Activated naive CD4-positive, alpha-beta T cell treated with anti-CD3 and anti-CD28 coated beads for 36 hours (primary cell): ENCODE measurements around the gene CADM1. TPM values are rescaled to one million over a fixed set of nuclear protein-coding genes. Genes with fewer than 3 reads are reported as not detected.

ENCODE experiments used
- CTCF ChIA-PET: fragments of 350-600 bp; sonication (Branson Sonifier 250); formaldehyde crosslinking; loops from one replicate; lab custom pipeline; 2021; ENCODE audit warnings: antibody characterized with exemption; lab: Charles Lee
- DNase-seq: peaks from one replicate; pipeline ENCODE4 v3.0.0-alpha.2; 2020
- H3K27ac Mint-ChIP-seq: one replicate; pipeline ENCODE4 v1.8.0; 2021; ENCODE audit warnings: mild to moderate bottlenecking, mixed read lengths
- H3K27me3 Mint-ChIP-seq: one replicate; pipeline ENCODE4 v1.8.0; 2021; ENCODE audit warnings: low read depth, mixed read lengths
- H3K36me3 Mint-ChIP-seq: one replicate; pipeline ENCODE4 v1.8.0; 2021; ENCODE audit warnings: low read depth, mixed read lengths
- H3K4me1 Mint-ChIP-seq: one replicate; pipeline ENCODE4 v1.8.0; 2021; ENCODE audit warnings: low read depth, mixed read lengths
- H3K4me3 Mint-ChIP-seq: one replicate; pipeline ENCODE4 v1.8.0; 2021; ENCODE audit warnings: mild to moderate bottlenecking, moderate library complexity, mixed read lengths
- H3K9me3 Mint-ChIP-seq: one replicate; pipeline ENCODE4 v1.8.0; 2021; ENCODE audit warnings: mixed read lengths
- intact Hi-C: fragments of 100-400 bp; cut with micrococcal nuclease; formaldehyde crosslinking; loops from one replicate; pipeline ENCODE4 v1.15.1; 2023
- total RNA-seq, 2 experiments: library from RNA; stranded (reverse); gene quantifications; one replicate each; pipeline ENCODE4 v1.2.3, GENCODE V29; 2021

The CADM1 gene
- total RNA-seq, 2 experiments from 2014 or later, result 0.24 TPM; not detected in 1

DNA sequence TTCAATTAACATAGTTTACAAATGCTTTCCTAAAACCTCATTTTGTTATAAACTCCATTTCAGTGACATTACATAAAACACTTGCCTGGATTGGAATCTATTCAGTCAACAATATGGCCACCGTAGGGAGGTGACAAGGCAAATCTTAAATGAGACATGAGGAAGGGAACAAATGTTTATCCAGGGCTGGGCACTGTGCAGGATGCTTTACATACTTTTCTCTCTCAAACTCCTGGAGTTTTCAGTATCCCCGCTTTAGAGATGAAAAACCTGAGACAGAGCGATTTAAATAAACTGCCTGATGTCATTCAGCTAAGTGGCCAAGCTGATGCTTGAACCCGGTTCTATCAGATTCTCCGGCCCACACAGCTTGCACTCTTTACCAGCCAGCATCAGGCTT is 259.9 kb downstream of the CADM1 start:
- intact Hi-C loops, result no loop called here
- Mint-ChIP-seq H3K9me3 (no peaks in the 10 kb centered on the region), H3K36me3 (no peaks in the 10 kb centered on the region), H3K27me3 (peaks cover 7% of the 10 kb centered on the region), H3K27ac (no peak overlapping the region), H3K4me1 (no peaks in the 10 kb centered on the region), H3K4me3 (no peak overlapping the region)
- DNase-seq, result no peak
- CTCF ChIA-PET, result interaction anchor here (0.6 kb wide), 1 partner anchor 65 kb away, joined by 3 read pairs; no protein-coding TSS in a partner anchor

DNA sequence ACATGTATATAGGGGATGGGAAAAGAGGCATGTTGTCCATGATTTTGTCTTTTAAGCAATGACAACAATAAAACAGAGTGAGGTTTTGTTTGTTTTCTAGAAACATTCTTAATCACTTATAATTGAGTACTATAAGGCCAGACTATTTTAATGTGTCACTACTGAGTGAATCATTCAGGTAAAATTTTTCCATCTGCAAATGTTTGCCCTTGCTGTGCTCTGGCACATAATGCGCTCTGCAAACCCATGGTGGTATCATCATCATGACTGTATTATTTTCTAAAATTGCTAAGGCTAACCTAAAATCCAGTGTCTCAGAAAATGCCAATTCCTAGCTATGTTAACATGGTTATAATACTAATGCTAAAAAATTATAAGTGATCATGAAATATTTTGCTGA is 261.2 kb downstream of the CADM1 start:
- Mint-ChIP-seq H3K27ac (no peak overlapping the region), H3K36me3 (no peaks in the 10 kb centered on the region), H3K4me3 (no peak overlapping the region), H3K4me1 (no peaks in the 10 kb centered on the region), H3K9me3 (no peaks in the 10 kb centered on the region), H3K27me3 (peaks cover 7% of the 10 kb centered on the region)
- intact Hi-C loops, result no loop called here
- DNase-seq, result no peak
- CTCF ChIA-PET, result no interaction called here

DNA sequence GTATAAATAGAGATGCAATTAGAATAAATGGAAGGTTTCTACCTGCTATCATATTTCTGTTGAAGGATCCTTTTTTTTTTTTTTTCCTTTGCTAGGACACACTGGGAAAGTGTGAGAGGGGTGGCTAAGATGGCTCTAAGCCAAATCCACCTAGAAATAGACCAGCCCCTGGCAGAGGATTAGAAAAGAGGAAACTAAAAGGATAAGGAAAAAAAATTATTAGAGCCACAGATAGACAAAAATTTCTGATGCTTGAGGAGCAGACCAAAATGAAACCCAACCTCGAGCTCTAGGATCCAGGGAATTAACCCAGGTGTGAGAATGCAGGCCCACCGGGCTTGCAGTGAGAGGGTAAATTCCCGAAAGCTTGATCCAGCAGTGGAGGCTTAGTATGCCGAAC is 262.3 kb downstream of the CADM1 start:
- no peaks in the 10 kb centered on the region for H3K4me1 Mint-ChIP-seq
- DNase-seq, result no peak
- CTCF ChIA-PET, result interaction anchor here (0.6 kb wide), 1 partner anchor 901 kb away, joined by 3 read pairs; no protein-coding TSS in a partner anchor
- no peaks in the 10 kb centered on the region for H3K9me3 Mint-ChIP-seq
- H3K36me3 Mint-ChIP-seq, result no peaks in the 10 kb centered on the region
- no peak overlapping the region for H3K4me3 Mint-ChIP-seq
- peaks cover 5% of the 10 kb centered on the region for H3K27me3 Mint-ChIP-seq
- intact Hi-C loops, result no loop called here
- no peak overlapping the region for H3K27ac Mint-ChIP-seq

DNA sequence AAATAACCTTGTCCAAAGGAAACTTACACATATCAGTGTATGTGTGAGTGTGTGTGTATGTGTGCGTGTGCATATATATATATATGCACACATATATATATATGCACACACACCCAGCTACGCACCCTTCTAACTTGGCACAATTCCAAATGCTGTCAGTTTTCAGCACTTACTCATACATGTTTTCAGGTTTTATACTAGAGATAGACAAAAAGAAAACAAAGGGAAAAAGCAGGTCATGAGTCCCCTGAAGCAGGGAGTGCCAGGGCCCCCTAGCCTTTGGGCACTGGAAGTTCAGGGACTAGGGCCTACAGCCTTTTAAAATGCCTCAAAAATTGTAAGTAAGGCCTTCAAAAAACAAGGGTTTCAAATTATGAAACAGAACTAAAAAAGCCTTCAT is 265.4 kb downstream of the CADM1 start:
- no peaks in the 10 kb centered on the region for H3K36me3 Mint-ChIP-seq
- CTCF ChIA-PET, result no interaction called here
- H3K9me3 Mint-ChIP-seq, result no peaks in the 10 kb centered on the region
- no peak for DNase-seq
- no peaks in the 10 kb centered on the region for H3K4me1 Mint-ChIP-seq
- intact Hi-C loops, result no loop called here
- H3K27me3 Mint-ChIP-seq, result peaks cover 4% of the 10 kb centered on the region
- H3K4me3 Mint-ChIP-seq, result no peak overlapping the region
- H3K27ac Mint-ChIP-seq, result no peak overlapping the region

DNA sequence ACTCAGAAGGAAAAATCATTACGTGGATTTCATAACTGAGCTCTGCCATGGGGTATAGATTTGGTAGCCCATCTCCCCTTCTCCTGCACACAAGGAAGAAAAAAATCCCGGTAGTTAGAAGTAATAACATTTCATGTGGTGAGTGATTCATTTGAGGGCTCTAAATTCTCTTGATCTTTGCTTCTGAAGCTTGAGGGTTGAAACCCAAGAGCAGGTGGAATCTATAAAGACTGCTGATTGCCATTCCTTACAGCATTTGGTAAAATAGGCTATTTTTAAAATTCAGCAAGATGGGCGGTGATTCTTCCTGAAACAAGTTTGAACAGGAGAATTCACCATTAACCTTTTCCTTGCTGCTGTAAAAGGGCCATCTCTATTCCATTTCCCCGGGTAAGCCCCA is 266.1 kb downstream of the CADM1 start:
- no peak overlapping the region for H3K27ac Mint-ChIP-seq
- peaks cover 8% of the 10 kb centered on the region for H3K27me3 Mint-ChIP-seq
- no peak overlapping the region for H3K4me3 Mint-ChIP-seq
- no peak for DNase-seq
- H3K9me3 Mint-ChIP-seq, result no peaks in the 10 kb centered on the region
- no peaks in the 10 kb centered on the region for H3K4me1 Mint-ChIP-seq
- H3K36me3 Mint-ChIP-seq, result no peaks in the 10 kb centered on the region
- intact Hi-C loops, result no loop called here
- CTCF ChIA-PET, result interaction anchor here (1.0 kb wide), 1 partner anchor 460 kb away, joined by 3 read pairs; no protein-coding TSS in a partner anchor

DNA sequence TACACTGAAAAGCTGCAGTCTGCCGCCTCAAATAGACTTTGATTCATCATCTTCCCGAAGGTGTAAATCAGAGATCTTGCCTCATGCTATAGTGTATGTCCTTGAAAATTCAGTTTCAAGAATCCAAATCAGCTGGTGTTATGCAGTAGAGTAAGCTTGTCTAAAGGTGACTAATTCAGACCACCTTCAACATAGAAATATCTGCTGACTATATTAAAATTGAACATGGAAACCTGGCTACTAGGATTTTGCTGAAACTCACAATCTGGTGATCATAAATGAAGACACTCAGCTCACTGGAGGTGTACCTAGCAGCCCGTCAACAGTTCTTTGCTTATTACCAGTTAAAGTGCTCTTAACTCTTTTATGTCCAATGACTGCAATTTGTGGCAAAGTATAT is 266.6 kb downstream of the CADM1 start:
- Mint-ChIP-seq H3K4me3 (no peak overlapping the region), H3K9me3 (no peaks in the 10 kb centered on the region), H3K27ac (no peak overlapping the region), H3K4me1 (no peaks in the 10 kb centered on the region), H3K36me3 (no peaks in the 10 kb centered on the region), H3K27me3 (peaks cover 9% of the 10 kb centered on the region)
- intact Hi-C loops, result no loop called here
- CTCF ChIA-PET, result interaction anchor here (0.6 to 1.0 kb wide), 2 partner anchors 459 to 497 kb away, joined by 3 read pairs; no protein-coding TSS in a partner anchor
- DNase-seq, result no peak

DNA sequence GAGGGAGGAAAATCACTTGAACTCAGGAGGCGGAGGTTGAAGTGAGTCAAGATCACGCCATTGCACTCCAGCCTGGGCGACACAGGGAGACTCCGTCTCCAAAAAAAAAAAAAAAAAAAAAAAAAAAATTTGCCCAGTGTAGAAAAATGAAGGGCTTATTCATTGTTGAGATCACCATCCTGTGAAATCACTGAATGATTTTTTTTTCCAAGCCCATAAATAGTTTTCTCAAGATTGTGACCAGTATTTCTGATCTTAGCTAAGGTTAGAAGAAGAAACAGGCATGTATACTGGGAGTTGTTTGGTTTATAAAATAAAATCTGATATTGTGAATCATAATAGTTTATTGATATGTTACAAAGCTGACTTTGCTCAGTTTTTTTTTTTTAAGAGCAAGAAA is 269.4 kb downstream of the CADM1 start:
- no peaks in the 10 kb centered on the region for H3K9me3 Mint-ChIP-seq
- H3K27ac Mint-ChIP-seq, result no peak overlapping the region
- peaks cover 12% of the 10 kb centered on the region for H3K27me3 Mint-ChIP-seq
- H3K4me3 Mint-ChIP-seq, result no peak overlapping the region
- H3K4me1 Mint-ChIP-seq, result no peaks in the 10 kb centered on the region
- no peaks in the 10 kb centered on the region for H3K36me3 Mint-ChIP-seq
- intact Hi-C loops, result no loop called here
- CTCF ChIA-PET, result interaction anchor here (0.7 kb wide), 1 partner anchor 17 kb away, joined by 3 read pairs; no protein-coding TSS in a partner anchor
- no peak for DNase-seq

DNA sequence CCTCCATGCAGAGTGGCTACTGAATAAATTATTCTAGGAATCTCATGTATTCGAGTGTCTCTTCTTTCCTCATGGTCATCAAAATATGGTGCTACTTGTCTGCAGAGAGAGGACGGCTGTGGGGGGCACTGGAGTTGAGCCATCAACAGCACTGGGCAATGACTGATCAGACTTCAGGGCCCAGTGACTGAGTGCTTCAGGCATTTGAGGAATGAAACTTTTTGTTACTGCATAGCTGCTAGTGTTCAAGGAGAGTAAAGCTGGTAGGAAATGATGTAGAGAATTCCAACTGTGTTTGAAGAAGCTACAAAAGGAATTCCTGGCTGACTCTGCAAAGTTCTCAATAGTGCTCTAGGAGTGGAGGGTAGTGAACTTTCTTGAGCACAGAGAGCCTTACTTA is 277.7 kb downstream of the CADM1 start:
- Mint-ChIP-seq H3K27me3 (peaks cover 18% of the 10 kb centered on the region), H3K4me3 (no peak overlapping the region), H3K4me1 (no peaks in the 10 kb centered on the region), H3K36me3 (no peaks in the 10 kb centered on the region), H3K9me3 (no peaks in the 10 kb centered on the region), H3K27ac (no peak overlapping the region)
- CTCF ChIA-PET, result no interaction called here
- no peak for DNase-seq
- intact Hi-C loops, result no loop called here

DNA sequence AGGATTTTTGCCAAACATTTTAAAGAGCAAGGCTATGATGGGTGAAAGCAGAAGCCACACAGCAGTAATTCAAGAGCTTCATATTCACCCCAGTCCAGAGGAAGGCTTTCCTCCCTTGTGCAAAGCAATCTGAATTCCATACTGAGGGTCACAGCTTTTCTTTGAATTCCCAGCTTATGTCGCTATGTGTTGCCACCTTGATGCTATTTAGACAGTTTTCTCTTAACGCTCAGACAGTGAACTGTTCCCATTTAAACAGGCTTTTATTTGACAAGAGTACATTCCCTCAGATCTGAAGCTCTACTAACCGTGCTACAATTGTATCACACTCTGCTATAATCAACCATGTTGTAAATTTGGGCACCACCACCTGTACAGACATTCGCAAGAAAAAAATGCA is 279.7 kb downstream of the CADM1 start:
- Mint-ChIP-seq H3K9me3 (no peaks in the 10 kb centered on the region), H3K4me1 (no peaks in the 10 kb centered on the region), H3K4me3 (no peak overlapping the region), H3K27me3 (peaks cover 9% of the 10 kb centered on the region), H3K36me3 (no peaks in the 10 kb centered on the region), H3K27ac (no peak overlapping the region)
- no peak for DNase-seq
- CTCF ChIA-PET, result no interaction called here
- intact Hi-C loops, result no loop called here

DNA sequence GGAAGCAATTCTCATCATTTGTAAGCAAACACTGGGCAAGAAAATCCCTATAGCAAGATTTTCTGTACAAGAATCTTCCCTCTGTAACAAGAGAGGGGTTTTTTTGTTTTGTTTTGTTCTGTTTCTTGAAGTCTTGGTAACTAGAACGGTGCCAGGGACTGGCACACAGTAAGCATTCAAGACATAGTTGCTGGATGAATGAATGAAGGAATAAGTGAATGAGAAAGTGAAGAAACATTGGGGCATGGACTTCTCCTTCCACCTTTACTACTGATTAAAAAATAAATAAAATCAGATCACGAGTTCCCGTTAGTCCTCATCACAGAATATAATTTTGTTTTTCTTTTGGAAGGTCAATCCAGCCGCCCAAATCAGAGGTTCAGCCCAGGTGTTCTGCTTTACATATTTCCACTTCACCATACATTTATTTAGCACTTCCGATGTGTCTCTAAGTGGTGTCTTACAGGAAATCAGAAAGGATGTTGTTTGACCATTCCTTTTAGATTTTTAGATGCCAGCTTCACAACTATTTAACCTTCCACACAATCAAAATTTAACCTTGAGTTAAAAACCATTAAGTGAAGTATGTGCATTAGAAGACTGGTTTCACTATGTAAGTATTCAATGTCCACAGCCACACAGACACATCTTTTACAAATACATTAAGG is 281.2 kb downstream of the CADM1 start:
- no peak for DNase-seq
- H3K4me3 Mint-ChIP-seq, result no peak overlapping the region
- H3K27ac Mint-ChIP-seq, result no peak overlapping the region
- H3K9me3 Mint-ChIP-seq, result no peaks in the 10 kb centered on the region
- no peaks in the 10 kb centered on the region for H3K36me3 Mint-ChIP-seq
- intact Hi-C loops, result no loop called here
- CTCF ChIA-PET, result no interaction called here
- peaks cover 7% of the 10 kb centered on the region for H3K27me3 Mint-ChIP-seq
- H3K4me1 Mint-ChIP-seq, result no peaks in the 10 kb centered on the region

DNA sequence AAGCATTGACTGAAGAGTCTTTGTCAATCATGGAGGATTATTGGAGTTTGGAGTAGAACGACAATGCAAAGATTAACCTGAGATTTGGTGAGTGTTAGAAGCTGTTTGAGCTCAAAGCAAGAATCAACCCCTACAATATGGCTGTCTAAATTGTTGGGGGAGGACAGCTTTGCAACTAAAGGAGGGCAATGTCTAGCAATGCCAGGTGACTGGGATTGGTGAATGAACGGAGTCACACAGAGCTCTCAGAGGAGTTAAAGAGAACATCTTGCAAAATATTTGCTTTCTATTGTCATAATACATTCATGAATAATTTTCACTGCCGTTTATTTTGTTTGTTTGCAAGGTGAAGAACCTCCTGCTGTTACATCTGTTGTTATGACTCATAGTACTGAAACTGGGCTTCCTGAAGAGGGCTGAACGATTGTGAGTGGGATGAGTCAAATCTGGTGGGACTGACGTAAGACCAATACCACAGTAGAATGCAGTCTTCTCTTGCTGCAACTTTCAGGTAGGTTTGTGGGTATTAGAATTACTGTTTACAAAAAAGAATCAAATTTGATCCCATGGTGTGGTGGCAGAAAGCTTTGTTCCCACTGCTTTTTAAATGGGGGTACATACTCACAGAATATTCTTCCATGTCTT is 281.9 kb downstream of the CADM1 start:
- no peak overlapping the region for H3K4me3 Mint-ChIP-seq
- no peaks in the 10 kb centered on the region for H3K9me3 Mint-ChIP-seq
- H3K4me1 Mint-ChIP-seq, result no peaks in the 10 kb centered on the region
- DNase-seq, result peak; percentile 45
- CTCF ChIA-PET, result no interaction called here
- intact Hi-C loops, result no loop called here
- H3K36me3 Mint-ChIP-seq, result no peaks in the 10 kb centered on the region
- H3K27ac Mint-ChIP-seq, result no peak overlapping the region
- peaks cover 7% of the 10 kb centered on the region for H3K27me3 Mint-ChIP-seq

DNA sequence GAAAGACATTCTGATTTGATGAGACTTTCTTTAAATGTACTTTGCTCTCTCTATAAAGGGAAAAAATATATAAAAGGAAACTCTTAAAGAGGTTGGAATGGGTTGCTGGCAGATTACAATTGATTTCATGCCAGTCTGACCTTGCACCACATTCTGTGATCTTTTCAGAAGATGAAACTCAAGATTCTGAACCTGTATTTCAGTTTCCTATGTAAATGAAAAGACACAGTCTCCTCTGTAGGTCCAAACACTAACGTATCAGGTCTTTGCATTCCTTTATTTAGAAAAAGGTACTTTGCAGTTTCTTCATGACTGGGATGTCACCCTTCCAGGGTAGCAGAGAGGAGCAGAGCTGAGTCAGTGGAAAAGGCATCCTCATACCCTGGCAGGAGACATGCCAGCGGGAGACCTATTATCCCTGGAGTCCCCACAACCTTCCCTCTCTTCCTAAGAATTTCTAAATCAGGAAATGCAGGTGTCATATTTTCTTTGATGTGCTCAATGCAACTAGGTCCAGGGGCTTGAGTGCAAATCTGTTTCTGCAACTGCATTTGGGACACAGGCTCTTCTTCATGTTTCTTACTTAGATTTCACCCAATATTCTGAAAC is 282.6 kb downstream of the CADM1 start:
- intact Hi-C loops, result no loop called here
- CTCF ChIA-PET, result no interaction called here
- H3K36me3 Mint-ChIP-seq, result no peaks in the 10 kb centered on the region
- H3K4me1 Mint-ChIP-seq, result no peaks in the 10 kb centered on the region
- H3K9me3 Mint-ChIP-seq, result no peaks in the 10 kb centered on the region
- no peak overlapping the region for H3K27ac Mint-ChIP-seq
- H3K27me3 Mint-ChIP-seq, result peaks cover 11% of the 10 kb centered on the region
- H3K4me3 Mint-ChIP-seq, result no peak overlapping the region
- no peak for DNase-seq

DNA sequence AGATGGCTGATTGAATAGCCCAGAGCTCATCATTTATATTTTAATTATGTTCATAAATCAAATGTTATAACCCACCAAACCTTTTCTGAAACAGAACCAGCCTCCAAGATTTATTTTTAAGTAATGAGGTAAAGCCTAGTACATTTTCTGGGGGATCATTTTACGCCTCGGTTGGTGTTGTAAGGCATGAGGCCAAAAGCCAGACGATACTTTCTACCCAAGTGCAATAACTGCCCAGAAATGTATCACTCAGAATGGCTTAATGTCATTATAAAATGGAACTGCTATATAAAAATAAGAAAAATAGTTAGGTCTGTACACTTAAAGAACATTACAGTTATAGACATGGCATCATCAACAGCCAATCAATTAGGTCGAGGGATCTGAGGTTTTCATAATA is 283.3 kb downstream of the CADM1 start:
- peaks cover 14% of the 10 kb centered on the region for H3K27me3 Mint-ChIP-seq
- no peaks in the 10 kb centered on the region for H3K9me3 Mint-ChIP-seq
- H3K36me3 Mint-ChIP-seq, result no peaks in the 10 kb centered on the region
- H3K4me3 Mint-ChIP-seq, result no peak overlapping the region
- DNase-seq, result no peak
- intact Hi-C loops, result no loop called here
- no peaks in the 10 kb centered on the region for H3K4me1 Mint-ChIP-seq
- CTCF ChIA-PET, result no interaction called here
- H3K27ac Mint-ChIP-seq, result no peak overlapping the region
